ENCODE data around the gene FOXS1.
A peak's percentile ranks its signal among the peaks of the same experiment; 100 is the strongest.
"Not testable (repeated sequence)": the region's sequence is repeated elsewhere in the genome, so short reads cannot be mapped to it uniquely, and the experiment has no call there.

The FOXS1 gene

GRCh38 chr20:31820228-31820627 is 25.2 kb downstream of the FOXS1 start:
- no peak for TF ChIP-seq CTCF (conservative IDR thresholded peaks at IDR 0.05; ENCODE audit: low read depth)
- CTCF ChIA-PET: interaction anchor here (0.6 kb wide), 1 partner anchor 756 kb away, joined by 3 read pairs; no protein-coding TSS in a partner anchor

GRCh38 chr20:31819083-31819784 is 26.2 kb downstream of the FOXS1 start, which contains the start of gene MYLK2:
MYLK2 (plus strand) TSS chr20:31819356; CDS start chr20:31819581, 225 bp downstream.
- POLR2A ChIA-PET (ENCODE audit: low non-redundant PET): no interaction called here
- no peak for TF ChIP-seq CTCF (conservative IDR thresholded peaks at IDR 0.05; ENCODE audit: low read depth)
- CTCF ChIA-PET: interaction anchor here (0.6 to 1.1 kb wide), 4 partner anchors 28 to 185 kb away, joined by 3 read pairs; no protein-coding TSS in a partner anchor
- no peak for DNase-seq (ENCODE audit: low spot score)
- no peak within 1 kb of the TSS for H3K27ac ChIP-seq

More at GRCh38 chr20:31820228-31820627, 25.2 kb downstream of the FOXS1 start:
- H3K27ac ChIP-seq: no peak overlapping the region
- POLR2A ChIA-PET (ENCODE audit: low non-redundant PET): no interaction called here
- DNase-seq (ENCODE audit: low spot score): no peak

- DNase-seq (ENCODE audit: low spot score): no peak
- H3K27ac ChIP-seq: no peak overlapping the region
- POLR2A ChIA-PET (ENCODE audit: low non-redundant PET): no interaction called here
- CTCF ChIA-PET: interaction anchor here (0.6 to 2.5 kb wide), 11 partner anchors 28 to 214 kb away, joined by 3 to 6 read pairs (median 3); no protein-coding TSS in a partner anchor
- TF ChIP-seq CTCF (conservative IDR thresholded peaks at IDR 0.05; ENCODE audit: low read depth): no peak
These were observed 27.0 kb downstream of the FOXS1 start for GRCh38 chr20:31818376-31818908.

- ChIA-PET POLR2A (ENCODE audit: low non-redundant PET) (no interaction called here), CTCF (interaction anchor here (0.6 to 2.5 kb wide), 10 partner anchors 9 to 215 kb away, joined by 3 to 6 read pairs (median 3); no protein-coding TSS in a partner anchor)
- no peak overlapping the region for H3K27ac ChIP-seq
- no peak for DNase-seq (ENCODE audit: low spot score)
- TF ChIP-seq CTCF (conservative IDR thresholded peaks at IDR 0.05; ENCODE audit: low read depth): no peak
These were observed 27.9 kb downstream of the FOXS1 start for GRCh38 chr20:31817461-31817860.

GRCh38 chr20:31816221-31816620 is 29.2 kb downstream of the FOXS1 start:
- TF ChIP-seq CTCF (conservative IDR thresholded peaks at IDR 0.05; ENCODE audit: low read depth): no peak
- CTCF ChIA-PET: interaction anchor here (0.6 to 2.5 kb wide), 2 partner anchors 30 to 190 kb away, joined by 3 to 6 read pairs; no protein-coding TSS in a partner anchor
- H3K27ac ChIP-seq: peak overlapping the region; percentile 58
- no peak for DNase-seq (ENCODE audit: low spot score)
- POLR2A ChIA-PET (ENCODE audit: low non-redundant PET): no interaction called here

- DNase-seq (ENCODE audit: low spot score): no peak
- ChIA-PET CTCF (interaction anchor here (2.3 to 2.5 kb wide), 2 partner anchors 8 to 31 kb away, joined by 6 to 10 read pairs; no protein-coding TSS in a partner anchor), POLR2A (ENCODE audit: low non-redundant PET) (no interaction called here)
- TF ChIP-seq CTCF (conservative IDR thresholded peaks at IDR 0.05; ENCODE audit: low read depth): no peak
- H3K27ac ChIP-seq: peak overlapping the region; percentile 58
These were observed 29.8 kb downstream of the FOXS1 start for GRCh38 chr20:31815408-31816188.

- H3K27ac ChIP-seq; DNase-seq (ENCODE audit: low spot score); POLR2A ChIA-PET (ENCODE audit: low non-redundant PET): not testable (repeated sequence)
- CTCF ChIA-PET: interaction anchor here (0.6 to 2.3 kb wide), 8 partner anchors 8 to 786 kb away, joined by 3 to 10 read pairs (median 5); partner anchors contain the start of gene PDRG1
These were observed 31.3 kb downstream of the FOXS1 start for GRCh38 chr20:31814142-31814541.

Measured in RWPE1 (cell line).